ENCODE data around the gene CEP41. TPM values are rescaled to one million over a fixed set of nuclear protein-coding genes. Genes with fewer than 3 reads are reported as not detected.

CEP41 gene
- total RNA-seq, 1 donor from 2014 or later, result 29.3 TPM

DNA sequence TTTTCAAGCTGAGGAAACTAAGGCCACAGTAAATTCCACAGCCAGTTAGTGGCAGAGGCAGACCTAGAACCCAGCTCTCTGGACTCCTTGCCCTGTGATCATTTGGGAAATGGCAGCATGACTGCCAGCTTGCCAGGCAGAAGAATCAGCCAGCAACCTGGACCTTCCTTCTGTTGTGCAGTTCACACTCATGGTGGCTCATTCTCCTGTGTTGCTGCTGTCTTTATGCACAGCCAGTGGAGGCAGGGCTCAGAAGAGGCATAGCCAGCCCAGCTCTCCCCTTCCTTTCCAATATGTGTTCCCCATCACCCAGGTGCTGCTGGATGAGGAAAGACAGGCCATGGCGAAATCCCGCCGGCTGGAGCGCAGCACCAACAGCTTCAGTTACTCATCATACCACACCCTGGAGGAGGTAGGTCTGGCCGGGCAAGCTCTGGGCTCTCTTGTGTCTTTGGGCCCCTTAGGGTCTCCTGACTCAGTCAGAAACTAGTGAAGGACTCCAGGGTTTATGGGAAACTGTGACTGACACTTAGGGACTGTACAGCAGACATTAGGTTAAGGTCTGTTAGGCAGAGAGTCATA is 81.4 kb downstream of the CEP41 start:
- DNase-seq (ENCODE audit: low read depth, low spot score), result no peak
- TF ChIP-seq, protein P1, sequence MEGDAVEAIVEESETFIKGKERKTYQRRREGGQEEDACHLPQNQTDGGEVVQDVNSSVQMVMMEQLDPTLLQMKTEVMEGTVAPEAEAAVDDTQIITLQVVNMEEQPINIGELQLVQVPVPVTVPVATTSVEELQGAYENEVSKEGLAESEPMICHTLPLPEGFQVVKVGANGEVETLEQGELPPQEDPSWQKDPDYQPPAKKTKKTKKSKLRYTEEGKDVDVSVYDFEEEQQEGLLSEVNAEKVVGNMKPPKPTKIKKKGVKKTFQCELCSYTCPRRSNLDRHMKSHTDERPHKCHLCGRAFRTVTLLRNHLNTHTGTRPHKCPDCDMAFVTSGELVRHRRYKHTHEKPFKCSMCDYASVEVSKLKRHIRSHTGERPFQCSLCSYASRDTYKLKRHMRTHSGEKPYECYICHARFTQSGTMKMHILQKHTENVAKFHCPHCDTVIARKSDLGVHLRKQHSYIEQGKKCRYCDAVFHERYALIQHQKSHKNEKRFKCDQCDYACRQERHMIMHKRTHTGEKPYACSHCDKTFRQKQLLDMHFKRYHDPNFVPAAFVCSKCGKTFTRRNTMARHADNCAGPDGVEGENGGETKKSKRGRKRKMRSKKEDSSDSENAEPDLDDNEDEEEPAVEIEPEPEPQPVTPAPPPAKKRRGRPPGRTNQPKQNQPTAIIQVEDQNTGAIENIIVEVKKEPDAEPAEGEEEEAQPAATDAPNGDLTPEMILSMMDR (conservative IDR thresholded peaks at IDR 0.05), result no peak
- H3K4me1 Mint-ChIP-seq, result peaks cover 21% of the 10 kb centered on the region
- H3K36me3 Mint-ChIP-seq (ENCODE audit: low read depth), result peaks cover 4% of the 10 kb centered on the region
- peaks cover 8% of the 10 kb centered on the region for H3K9me3 Mint-ChIP-seq
- H3K4me3 Mint-ChIP-seq, result no peak overlapping the region
- H3K27me3 Mint-ChIP-seq (ENCODE audit: low read depth), result no peaks in the 10 kb centered on the region
- H3K27ac Mint-ChIP-seq (ENCODE audit: unreplicated experiment), result no peak overlapping the region

DNA sequence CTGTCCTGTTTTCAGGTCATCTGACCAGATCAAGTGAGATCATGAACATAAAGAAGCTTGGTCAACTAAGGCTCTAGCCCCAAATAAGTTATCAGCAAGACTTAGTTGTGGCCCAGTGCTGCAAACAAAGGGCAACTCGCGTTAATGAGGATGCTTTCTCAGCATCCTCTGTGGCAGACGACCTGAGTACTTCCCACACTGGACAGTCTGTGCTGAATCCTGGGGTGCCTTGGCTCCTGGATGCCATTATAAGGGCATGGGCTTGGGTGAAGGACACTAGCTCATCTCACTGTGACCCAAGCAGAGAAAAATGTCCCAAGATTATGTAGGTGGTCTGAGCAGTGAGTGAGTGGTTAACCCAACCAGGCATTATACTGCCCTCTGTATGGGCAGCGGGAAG is 82.3 kb downstream of the CEP41 start:
- no peak overlapping the region for H3K4me3 Mint-ChIP-seq
- no peak overlapping the region for H3K27ac Mint-ChIP-seq (ENCODE audit: unreplicated experiment)
- TF ChIP-seq, protein P1 (conservative IDR thresholded peaks at IDR 0.05), result no peak
- H3K9me3 Mint-ChIP-seq, result peaks cover 8% of the 10 kb centered on the region
- no peaks in the 10 kb centered on the region for H3K27me3 Mint-ChIP-seq (ENCODE audit: low read depth)
- H3K36me3 Mint-ChIP-seq (ENCODE audit: low read depth), result peaks cover 4% of the 10 kb centered on the region
- peaks cover 28% of the 10 kb centered on the region for H3K4me1 Mint-ChIP-seq
- DNase-seq (ENCODE audit: low read depth, low spot score), result no peak

DNA sequence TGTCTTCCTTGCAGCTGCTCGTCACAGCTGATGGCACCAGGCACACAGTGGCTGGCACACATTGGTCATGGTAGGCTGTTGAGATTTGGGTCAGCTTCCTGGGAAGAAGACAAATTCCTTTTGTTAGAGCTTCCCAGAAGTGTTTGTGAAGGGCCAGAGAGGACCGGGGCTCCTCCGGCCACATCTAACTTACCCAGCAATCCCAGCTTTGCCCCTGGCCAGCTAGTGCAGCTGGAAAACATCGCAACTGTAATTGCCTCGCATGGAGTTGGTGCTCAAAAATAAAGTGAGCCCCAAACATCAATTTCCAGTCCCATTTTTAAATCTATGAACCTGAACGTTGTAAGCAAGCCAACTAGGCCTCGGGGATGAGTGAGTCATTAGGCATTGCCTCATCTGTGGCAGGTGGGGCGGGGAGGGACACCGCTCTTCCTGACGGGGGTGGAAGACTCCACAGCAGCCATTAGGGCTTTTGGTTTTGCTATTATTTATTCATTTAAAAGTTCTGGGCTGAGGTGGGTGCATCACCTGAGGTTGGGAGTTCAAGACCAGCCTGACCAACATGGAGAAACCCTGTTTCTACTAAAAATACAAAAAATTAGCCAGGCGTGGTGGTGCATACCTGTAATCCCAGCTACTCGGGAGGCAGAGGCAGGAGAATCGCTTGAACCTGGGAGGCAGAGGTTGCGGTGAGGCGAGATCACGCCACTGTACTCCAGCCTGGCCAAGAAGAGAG is 83.8 kb downstream of the CEP41 start:
- Mint-ChIP-seq H3K36me3 (ENCODE audit: low read depth) (peaks cover 4% of the 10 kb centered on the region), H3K9me3 (peaks cover 8% of the 10 kb centered on the region), H3K4me1 (peaks cover 42% of the 10 kb centered on the region), H3K27ac (ENCODE audit: unreplicated experiment) (peak overlapping the region; percentile 97), H3K4me3 (no peak overlapping the region), H3K27me3 (ENCODE audit: low read depth) (no peaks in the 10 kb centered on the region)
- TF ChIP-seq, protein P1 (conservative IDR thresholded peaks at IDR 0.05), result no peak
- no peak for DNase-seq (ENCODE audit: low read depth, low spot score)

DNA sequence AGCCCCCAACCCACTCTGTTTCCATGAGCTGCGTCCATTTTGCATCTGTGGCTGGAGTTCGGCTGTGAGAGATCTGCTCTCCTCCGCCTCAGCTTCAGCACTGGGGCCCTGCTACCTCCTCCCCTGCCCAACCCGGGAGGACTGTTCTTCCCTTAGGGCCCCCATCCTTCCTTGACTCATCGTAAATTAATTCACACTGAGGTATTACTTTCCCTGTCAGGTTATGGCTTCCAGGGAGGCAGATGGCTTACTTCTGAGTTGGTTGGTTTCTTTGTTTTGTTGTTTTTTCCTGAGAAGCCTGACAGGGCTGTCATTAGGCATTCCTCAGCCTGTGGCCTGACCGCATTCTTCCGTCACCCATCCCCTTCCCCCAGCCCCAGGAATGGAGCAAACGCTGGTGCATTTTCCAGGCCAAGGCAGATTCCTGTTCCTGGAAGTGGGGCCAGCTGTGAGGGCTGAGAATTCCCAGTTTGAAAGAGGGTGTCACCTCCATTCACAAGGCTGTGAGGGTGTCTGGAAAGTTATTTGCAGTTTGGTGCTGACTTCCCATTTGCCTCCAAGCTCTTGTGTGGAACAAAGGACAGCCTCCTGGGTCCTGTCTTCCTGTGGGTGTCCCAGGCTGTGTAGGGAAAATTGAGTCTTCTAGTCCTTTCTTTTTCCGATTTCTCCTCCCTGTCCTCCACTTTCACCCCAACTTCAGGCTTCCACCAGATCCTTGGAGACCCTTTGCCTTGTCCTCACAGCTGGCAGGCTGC is 84.5 kb downstream of the CEP41 start:
- TF ChIP-seq, protein P1 (conservative IDR thresholded peaks at IDR 0.05), result no peak
- peaks cover 49% of the 10 kb centered on the region for H3K4me1 Mint-ChIP-seq
- DNase-seq (ENCODE audit: low read depth, low spot score), result no peak
- H3K27me3 Mint-ChIP-seq (ENCODE audit: low read depth), result no peaks in the 10 kb centered on the region
- H3K4me3 Mint-ChIP-seq, result peak overlapping the region; percentile 48
- H3K9me3 Mint-ChIP-seq, result peaks cover 8% of the 10 kb centered on the region
- H3K36me3 Mint-ChIP-seq (ENCODE audit: low read depth), result peaks cover 3% of the 10 kb centered on the region
- H3K27ac Mint-ChIP-seq (ENCODE audit: unreplicated experiment), result peak overlapping the region; percentile 97

DNA sequence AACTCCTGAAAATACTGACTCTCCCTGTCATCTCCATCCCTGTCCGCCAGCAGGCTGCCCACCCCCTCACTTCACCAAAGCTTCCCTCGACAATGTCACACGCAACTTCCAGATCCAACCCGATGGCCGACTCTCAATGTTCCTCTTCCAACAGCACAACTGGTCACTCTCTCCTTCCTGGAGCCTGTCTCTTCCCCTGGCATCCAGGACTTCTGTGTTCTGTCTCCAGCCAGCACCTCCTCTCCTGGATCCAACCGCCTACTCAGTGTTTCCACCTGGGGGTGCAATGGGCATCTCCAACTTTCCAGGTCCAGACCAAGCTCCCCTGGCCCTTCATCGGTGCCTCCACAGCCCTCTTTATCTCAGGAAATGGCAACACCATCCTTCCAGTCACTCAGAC is 87.6 kb downstream of the CEP41 start:
- Mint-ChIP-seq H3K9me3 (no peaks in the 10 kb centered on the region), H3K27me3 (ENCODE audit: low read depth) (no peaks in the 10 kb centered on the region), H3K4me1 (peaks cover 74% of the 10 kb centered on the region), H3K27ac (ENCODE audit: unreplicated experiment) (peak overlapping the region; percentile 44), H3K36me3 (ENCODE audit: low read depth) (no peaks in the 10 kb centered on the region), H3K4me3 (peak overlapping the region; percentile 48)
- DNase-seq (ENCODE audit: low read depth, low spot score), result no peak
- TF ChIP-seq, protein P1 (conservative IDR thresholded peaks at IDR 0.05), result no peak

Data from neural crest cell (in vitro differentiated cells).